ENCODE measurements around the gene MXI1. TPM values are rescaled to one million over a fixed set of nuclear protein-coding genes. Genes with fewer than 3 reads are reported as not detected.

Gene MXI1
- total RNA-seq, 2 donors from 2014 or later = 31.3 to 55.4 TPM

- H3K9me3 ChIP-seq (ENCODE audit: control insufficient read depth, low read length) = no peaks in the 10 kb centered on the region
- H3K4me3 Mint-ChIP-seq = no peak overlapping the region
- DNase-seq = no peak
- no peaks in the 10 kb centered on the region for H3K27me3 Mint-ChIP-seq (ENCODE audit: insufficient read depth)
- no peaks in the 10 kb centered on the region for H3K4me1 ChIP-seq (ENCODE audit: control insufficient read depth, insufficient read depth, low read length)
- H3K27ac ChIP-seq (ENCODE audit: low read depth, low read length) = no peak overlapping the region
- WGBS, 2 experiments (ENCODE audit: insufficient coverage in 1 of 2, insufficient read length in 1 of 2) = 93 to 100% methylated on average over 1 to 4 of the region's 4 CpGs
- no peak overlapping the region for H3K27ac Mint-ChIP-seq
- H3K4me1 Mint-ChIP-seq = peaks cover 16% of the 10 kb centered on the region
- no peak overlapping the region for H3K9ac ChIP-seq (ENCODE audit: extremely low read depth, low read length, poor library complexity, severe bottlenecking)
- H3K4me3 ChIP-seq (ENCODE audit: low read length) = no peak overlapping the region
- no peaks in the 10 kb centered on the region for H3K36me3 ChIP-seq (ENCODE audit: control insufficient read depth, insufficient read depth, low read length)
- H3K36me3 Mint-ChIP-seq (ENCODE audit: low read depth) = no peaks in the 10 kb centered on the region
- H3K27me3 ChIP-seq (ENCODE audit: control insufficient read depth, insufficient read depth, low read length, poor library complexity, severe bottlenecking) = no peaks in the 10 kb centered on the region
- TF ChIP-seq CTCF (conservative IDR thresholded peaks at IDR 0.05) = no peak
- H3K9me3 Mint-ChIP-seq = no peaks in the 10 kb centered on the region
Observed at GRCh38 chr10:110265573-110266193, 58.3 kb downstream of the MXI1 start.

GRCh38 chr10:110267276-110267675 lies 59.9 kb downstream of the MXI1 start:
- no peaks in the 10 kb centered on the region for H3K9me3 Mint-ChIP-seq
- Histone ChIP-seq H3K9ac (ENCODE audit: extremely low read depth, low read length, poor library complexity, severe bottlenecking) (no peak overlapping the region), H3K4me3 (ENCODE audit: low read length) (no peak overlapping the region), H3K36me3 (ENCODE audit: control insufficient read depth, insufficient read depth, low read length) (no peaks in the 10 kb centered on the region), H3K27me3 (ENCODE audit: control insufficient read depth, insufficient read depth, low read length, poor library complexity, severe bottlenecking) (no peaks in the 10 kb centered on the region), H3K4me1 (ENCODE audit: control insufficient read depth, insufficient read depth, low read length) (no peaks in the 10 kb centered on the region), H3K27ac (ENCODE audit: low read depth, low read length) (no peak overlapping the region), H3K9me3 (ENCODE audit: control insufficient read depth, low read length) (no peaks in the 10 kb centered on the region)
- H3K27me3 Mint-ChIP-seq (ENCODE audit: insufficient read depth) = no peaks in the 10 kb centered on the region
- no peaks in the 10 kb centered on the region for H3K36me3 Mint-ChIP-seq (ENCODE audit: low read depth)
- H3K27ac Mint-ChIP-seq = no peak overlapping the region
- 100% methylated on average over 1 of the region's 1 CpG; no CpG with 5 or more reads in 1 of the 2 experiments for WGBS, 2 experiments (ENCODE audit: insufficient coverage in 1 of 2, insufficient read length in 1 of 2)
- peaks cover 16% of the 10 kb centered on the region for H3K4me1 Mint-ChIP-seq
- no peak overlapping the region for H3K4me3 Mint-ChIP-seq
- no peak for TF ChIP-seq CTCF (conservative IDR thresholded peaks at IDR 0.05)
- DNase-seq = no peak

- no peak for DNase-seq
- Histone ChIP-seq H3K4me1 (ENCODE audit: control insufficient read depth, insufficient read depth, low read length) (no peaks in the 10 kb centered on the region), H3K36me3 (ENCODE audit: control insufficient read depth, insufficient read depth, low read length) (no peaks in the 10 kb centered on the region), H3K9me3 (ENCODE audit: control insufficient read depth, low read length) (no peaks in the 10 kb centered on the region), H3K27ac (ENCODE audit: low read depth, low read length) (no peak overlapping the region), H3K27me3 (ENCODE audit: control insufficient read depth, insufficient read depth, low read length, poor library complexity, severe bottlenecking) (no peaks in the 10 kb centered on the region), H3K4me3 (ENCODE audit: low read length) (no peak overlapping the region), H3K9ac (ENCODE audit: extremely low read depth, low read length, poor library complexity, severe bottlenecking) (no peak overlapping the region)
- H3K4me1 Mint-ChIP-seq = peaks cover 16% of the 10 kb centered on the region
- H3K9me3 Mint-ChIP-seq = no peaks in the 10 kb centered on the region
- no peaks in the 10 kb centered on the region for H3K36me3 Mint-ChIP-seq (ENCODE audit: low read depth)
- no peaks in the 10 kb centered on the region for H3K27me3 Mint-ChIP-seq (ENCODE audit: insufficient read depth)
- TF ChIP-seq CTCF (conservative IDR thresholded peaks at IDR 0.05) = no peak
- no peak overlapping the region for H3K4me3 Mint-ChIP-seq
- no peak overlapping the region for H3K27ac Mint-ChIP-seq
Observed at GRCh38 chr10:110268442-110268841, 61.0 kb downstream of the MXI1 start.
